Midbrain (tissue), 1 donor: ENCODE results near the gene TMEM59L.
A peak's percentile ranks its signal among the peaks of the same experiment; 100 is the strongest.

Experiments used
- DNase-seq: peaks from one replicate; lab custom pipeline; 2025; lab: John Stamatoyannopoulos, UW

The TMEM59L gene

DNA sequence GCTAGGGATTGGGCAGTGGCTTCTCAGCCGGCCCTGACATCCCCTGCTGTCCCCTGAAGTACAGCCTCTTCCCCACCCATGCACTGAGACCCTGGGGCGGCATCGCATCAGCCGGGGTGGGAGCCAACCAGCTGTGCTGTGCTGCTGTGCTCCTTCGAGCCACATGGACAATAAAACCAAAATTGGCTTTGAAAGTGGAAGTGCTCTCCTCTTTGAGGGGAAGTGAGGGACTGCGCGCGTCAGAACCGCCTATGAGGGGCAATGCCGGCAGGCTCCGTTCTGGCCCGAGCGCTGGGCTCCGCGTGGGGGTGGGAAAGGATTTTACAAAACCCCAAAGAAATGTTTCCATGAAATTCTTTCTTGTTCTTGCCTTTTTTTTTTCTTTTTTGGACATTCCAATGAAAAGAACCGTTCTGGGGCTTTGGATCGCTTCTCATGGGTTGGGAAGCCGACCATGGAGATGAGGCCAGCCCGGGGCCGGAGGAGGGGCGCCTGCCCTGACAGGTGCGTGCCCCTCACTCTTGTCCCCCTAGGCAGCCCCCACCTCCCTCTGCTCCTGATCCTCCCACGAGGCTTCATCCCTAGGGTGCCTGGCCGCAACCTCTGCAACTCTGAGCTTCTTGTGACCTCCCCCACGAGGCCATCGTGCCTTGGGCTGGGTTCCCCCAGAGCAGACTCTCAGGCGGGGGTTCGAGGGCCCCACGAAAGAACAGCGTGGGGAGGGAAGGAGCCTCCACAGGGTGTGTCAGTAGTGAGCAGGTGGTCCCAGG, 46.8 kb downstream of the TMEM59L start:
- peak; percentile 30 for DNase-seq

DNA sequence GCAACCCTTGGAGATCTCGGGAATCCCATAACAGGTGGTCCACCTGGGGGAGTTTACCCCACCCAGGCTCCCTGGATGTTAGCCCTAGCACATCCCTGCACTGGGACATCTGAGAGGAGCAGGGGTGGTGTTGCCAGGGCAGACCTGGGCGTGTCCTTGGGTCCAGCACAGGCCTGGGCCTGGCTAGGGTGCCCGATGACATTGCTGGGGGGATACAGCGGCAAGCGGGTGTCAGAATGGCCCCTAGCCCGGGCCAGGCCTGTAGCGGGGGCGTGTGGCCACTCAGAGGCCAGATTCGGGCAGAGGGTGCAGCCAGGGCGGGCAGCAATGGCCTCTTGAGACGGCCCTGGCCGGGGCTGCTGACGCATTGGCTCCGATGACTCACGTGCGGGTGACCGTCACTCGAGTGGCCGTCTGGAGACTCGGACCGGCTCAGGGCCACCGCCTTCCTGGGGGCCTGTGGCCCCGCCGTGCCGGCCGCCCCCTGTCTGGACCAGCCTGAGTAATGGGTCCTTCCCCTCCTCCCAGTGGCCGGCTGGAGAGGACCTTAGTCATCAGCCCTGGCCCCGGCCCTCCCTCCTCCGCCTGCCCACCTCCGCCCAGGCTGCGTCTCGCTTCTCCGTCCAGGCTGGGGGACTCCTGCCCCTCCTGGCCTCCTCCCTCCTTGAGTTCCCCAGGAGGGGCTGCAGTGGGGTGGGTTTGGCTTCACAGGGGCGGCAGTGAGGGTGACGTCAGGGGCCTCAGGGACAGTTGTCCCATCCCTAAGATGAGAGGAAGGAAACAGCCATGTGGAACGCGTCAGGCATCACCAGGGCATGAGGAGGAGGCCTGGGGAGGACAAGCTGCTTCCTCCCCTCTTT, 47.6 kb downstream of the TMEM59L start:
- no peak for DNase-seq

DNA sequence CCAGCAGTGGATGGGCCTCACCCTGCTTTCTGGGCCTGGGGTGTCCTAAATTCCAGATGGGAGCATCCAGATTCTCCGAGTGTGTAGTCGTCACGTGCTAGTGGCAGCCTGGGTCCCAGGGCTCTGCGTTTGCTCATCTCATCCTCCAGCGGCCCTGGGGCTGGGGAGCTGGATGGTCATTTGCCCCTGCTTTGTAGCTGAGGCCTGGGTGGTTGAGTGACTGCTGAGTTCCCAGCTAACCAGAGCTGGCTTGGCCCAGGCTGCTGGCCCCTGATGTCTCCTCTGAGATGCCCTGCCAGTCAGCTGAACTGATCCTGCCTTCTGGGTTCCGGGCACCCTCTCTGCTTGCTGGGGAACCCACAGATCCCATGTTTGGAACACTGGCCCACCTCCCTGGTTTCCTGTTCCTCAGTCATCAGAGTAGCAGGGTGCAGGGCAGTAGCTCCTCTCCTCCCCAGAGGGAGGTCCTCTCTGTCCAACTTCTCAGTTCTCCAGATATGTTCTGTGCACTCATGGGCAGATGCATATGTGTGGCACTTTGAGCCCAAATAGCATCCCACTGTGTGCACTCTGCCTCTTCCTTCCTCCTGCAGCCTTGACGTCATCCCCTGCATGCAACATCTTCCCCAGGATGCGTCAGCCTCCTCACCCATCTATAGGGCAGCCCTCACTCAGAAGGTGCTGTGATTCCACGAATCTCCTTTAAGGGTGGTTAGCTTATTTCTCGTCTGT, 48.4 kb downstream of the TMEM59L start:
- no peak for DNase-seq

DNA sequence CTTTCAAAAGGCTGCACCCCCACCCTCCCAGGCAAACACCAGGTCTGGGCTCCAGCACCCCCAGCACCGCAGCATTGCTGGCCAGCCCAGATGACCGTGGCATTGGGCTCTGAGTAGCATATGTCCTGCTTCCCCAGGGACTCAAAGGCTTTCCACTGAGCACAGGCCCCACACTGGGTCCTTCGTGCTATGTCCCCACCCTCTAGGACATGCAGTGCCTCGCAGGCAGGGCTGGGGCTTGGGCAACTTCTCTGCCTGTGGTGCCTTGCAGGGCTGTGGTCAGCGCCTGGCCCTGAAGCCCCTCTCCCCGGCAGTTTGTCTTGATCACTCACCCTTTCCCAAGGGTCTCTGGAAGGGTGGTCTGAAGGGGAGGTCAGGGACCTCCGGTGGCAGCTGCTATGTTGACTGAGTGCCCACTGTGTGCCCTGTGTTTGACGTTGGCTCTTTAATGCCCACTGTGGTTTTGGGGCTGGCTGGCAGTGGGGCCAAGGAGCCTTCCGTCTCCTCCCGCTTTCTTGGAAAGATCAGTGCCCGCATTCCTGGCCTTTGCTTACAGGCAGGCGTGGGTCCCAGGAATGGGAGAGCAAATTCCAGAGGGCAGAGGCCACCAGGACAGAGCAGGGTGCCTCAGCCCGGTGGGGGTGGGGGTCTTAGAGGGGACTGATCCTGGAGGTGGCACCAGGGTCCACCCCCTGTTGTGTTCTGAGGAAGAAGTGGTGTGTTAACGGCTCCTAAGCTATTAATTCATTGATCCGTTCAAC, 50.5 kb downstream of the TMEM59L start:
- no peak for DNase-seq

DNA sequence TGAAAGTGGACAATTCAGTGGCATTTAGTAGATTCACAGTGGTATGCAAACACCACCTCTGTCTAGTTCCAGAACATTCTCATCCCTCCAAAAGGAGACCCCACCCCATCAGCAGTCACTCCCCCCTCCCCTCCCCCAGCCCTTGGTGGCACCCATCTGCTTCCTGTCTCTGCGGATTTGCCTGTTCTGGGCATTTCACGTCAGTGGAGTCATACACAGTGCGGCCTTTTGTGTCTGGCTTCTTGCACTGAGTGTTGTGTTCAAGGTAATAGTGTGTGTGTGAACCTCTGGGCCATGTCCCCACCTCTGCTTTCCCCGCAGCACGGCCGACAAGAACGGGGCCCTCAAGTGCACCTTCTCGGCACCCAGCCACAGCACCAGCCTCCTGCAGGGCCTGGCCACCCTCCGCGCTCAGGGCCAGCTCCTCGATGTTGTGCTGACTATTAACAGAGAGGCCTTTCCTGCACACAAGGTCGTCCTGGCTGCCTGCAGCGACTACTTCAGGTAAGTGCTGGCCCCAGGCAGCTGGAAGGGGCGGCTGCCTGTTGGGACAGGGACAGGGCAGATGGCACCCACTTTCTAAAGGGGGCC, 51.4 kb downstream of the TMEM59L start:
- no peak for DNase-seq

DNA sequence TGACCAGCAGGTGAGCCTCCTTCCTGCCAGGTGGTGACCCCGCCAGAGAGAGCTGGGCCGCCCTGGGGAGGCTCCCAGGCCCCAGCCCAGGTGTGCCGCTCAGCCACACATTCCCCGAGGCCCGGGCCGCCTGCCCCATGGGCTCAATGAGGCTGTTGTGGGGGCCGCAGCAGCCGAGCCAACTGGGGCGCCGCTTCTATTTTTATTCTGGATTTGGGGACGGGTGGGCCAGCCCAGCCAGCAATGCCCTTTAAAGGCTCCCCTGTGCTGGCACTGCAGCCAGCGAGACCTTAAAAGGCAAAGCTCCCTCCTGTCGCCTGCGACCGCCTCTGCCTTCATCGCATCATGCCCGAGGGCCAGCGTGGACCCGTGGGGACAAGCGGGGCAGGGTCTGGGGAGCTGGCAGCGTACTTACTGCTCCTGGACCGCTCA, 53.1 kb downstream of the TMEM59L start:
- DNase-seq = no peak

DNA sequence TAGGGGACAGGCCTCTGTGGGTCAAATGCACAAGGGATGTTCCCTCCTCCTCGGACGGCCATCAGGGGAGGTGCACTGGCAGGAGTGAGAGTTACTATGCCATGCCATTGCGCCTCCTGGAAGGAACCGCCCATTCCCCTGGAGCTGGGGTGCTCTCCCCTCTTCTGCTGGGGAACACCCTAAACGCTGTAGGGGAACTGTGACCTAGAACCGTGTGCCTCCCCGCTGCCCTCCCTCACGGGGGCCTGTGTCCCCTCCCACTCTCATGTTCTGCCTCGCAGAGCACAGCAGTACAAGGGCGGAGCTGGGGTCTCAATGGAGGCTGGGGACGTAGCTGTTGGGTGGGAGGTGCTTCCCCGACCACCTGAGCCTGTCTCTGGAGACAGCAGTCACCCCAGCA, 53.6 kb downstream of the TMEM59L start:
- DNase-seq = no peak

DNA sequence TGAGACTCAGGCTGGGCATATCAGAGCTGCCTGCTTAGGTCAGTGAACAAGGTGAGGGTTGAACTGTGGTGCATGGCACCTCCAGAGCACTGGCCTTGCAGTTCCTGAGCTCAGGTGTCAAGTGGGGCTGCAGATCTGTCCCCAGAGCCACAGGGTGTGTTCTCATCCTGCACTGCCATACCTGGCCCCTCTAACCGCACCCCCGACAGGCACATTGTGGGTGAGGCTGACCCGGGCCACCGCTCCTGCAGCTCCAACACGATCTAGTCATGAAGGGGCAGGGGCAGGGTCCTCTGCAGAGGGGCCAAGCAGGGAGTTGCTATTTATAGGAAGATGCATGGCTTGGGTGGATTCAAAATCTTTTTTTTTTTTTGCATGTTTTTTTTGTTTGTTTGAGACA, 54.1 kb downstream of the TMEM59L start:
- no peak for DNase-seq

DNA sequence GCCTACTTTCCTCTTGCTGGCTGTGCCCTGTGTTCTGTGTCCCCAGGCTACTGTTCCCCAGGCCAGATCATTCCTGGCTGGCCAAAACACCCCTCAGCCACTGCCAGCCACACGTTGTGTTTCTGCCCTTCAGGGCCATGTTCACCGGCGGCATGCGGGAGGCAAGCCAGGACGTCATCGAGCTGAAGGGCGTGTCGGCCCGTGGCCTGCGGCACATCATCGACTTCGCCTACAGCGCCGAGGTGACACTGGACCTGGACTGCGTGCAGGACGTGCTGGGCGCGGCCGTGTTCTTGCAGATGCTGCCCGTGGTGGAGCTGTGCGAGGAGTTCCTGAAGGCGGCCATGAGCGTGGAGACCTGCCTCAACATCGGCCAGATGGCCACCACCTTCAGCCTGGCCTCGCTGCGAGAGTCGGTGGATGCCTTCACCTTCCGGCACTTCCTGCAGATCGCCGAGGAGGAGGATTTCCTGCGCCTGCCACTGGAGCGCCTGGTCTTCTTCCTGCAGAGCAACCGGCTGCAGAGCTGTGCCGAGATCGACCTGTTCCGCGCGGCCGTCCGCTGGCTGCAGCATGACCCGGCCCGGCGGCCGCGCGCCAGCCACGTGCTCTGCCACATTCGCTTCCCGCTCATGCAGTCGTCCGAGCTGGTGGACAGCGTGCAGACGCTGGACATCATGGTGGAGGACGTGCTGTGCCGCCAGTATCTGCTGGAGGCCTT, 55.0 kb downstream of the TMEM59L start:
- DNase-seq = no peak

DNA sequence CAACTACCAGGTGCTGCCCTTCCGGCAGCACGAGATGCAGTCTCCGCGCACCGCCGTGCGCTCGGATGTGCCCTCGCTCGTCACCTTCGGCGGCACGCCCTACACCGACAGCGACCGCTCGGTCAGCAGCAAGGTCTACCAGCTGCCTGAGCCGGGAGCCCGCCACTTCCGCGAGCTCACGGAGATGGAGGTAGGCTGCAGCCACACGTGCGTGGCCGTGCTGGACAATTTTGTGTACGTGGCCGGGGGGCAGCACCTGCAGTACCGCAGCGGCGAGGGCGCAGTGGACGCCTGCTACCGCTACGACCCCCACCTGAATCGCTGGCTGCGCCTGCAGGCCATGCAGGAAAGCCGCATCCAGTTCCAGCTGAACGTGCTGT, 55.6 kb downstream of the TMEM59L start:
- no peak for DNase-seq

DNA sequence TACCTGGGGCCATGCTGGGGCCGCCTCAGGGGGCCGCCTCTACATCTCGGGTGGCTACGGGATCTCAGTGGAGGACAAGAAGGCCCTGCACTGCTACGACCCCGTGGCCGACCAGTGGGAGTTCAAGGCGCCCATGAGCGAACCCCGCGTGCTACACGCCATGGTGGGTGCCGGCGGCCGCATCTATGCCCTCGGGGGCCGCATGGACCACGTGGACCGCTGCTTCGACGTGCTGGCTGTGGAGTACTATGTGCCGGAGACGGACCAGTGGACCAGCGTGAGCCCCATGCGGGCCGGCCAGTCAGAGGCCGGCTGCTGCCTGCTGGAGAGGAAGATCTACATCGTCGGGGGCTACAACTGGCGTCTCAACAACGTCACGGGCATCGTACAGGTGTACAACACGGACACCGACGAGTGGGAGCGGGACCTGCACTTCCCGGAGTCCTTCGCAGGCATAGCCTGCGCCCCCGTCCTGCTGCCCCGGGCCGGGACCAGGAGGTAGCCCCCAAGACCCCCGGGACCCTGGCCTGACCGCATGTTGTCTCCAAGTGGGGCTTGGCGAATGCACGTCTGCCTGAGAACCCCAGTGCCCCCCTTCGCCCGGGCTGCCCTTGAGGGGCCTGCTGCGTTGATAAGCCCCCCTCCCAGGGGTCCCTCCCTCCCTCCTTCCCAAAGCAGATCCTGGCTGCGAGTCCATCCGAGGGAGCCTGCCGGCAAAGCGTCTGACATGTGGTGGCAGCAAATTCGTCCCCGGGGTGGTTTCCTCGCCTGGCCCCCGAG, 56.3 kb downstream of the TMEM59L start:
- DNase-seq = no peak

DNA sequence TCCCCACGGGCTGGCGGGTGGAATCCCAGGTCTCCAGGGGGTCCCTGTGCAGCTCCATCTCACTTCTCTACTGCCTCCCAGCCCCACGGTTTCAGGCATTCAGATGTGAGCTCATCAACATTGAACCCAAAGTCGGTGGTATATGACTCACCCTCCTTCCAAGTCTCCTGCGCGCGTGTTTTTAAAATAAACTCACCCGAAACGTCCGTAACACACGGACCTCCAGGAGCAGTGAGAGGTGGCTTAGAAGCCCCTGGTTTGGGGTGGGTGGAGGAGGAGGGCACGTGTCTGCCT, 56.8 kb downstream of the TMEM59L start:
- no peak for DNase-seq

DNA sequence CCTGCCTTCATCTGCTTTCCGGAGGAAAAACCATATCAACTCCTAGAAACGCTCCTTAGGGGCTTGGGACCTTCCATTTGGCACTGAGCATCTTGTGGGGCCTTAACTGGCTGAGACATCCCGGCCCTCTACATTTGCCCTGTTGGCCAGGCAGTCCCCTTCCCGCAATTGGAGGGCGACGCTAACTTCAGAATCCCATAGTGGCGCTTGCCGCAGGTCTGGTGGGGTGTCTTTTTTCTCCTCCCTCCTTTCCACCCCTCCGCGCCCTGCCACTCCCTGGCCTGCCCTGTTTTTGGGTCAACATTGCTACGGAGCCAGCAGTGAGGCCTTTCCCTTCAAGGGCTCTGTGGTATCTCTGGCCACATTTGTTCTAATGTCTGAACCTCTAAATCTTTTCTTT, 57.2 kb downstream of the TMEM59L start:
- DNase-seq = no peak

DNA sequence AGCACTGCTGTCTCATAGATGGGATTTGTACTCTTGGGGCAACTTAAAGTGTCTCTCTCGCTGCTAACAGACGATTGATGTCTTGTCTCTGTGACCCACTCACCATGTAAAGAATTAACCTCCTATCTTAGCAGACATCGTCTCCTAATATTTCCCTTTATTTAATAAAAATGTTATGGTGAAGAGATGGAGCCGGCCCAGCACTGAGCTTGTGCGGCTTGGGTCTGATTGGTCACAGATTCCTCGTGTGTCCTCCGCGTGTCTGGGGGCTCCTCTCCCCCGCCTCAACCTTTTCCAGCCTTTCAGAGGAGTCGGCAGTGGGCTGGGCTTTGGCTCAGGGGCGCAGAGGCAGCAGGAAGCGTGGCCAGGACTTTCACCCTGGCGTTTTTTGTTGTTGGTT, 57.6 kb downstream of the TMEM59L start:
- no peak for DNase-seq
